ENCODE data around the gene RAB3GAP1.

The RAB3GAP1 gene

GRCh38 chr2:135168204-135168856 is 116.2 kb downstream of the RAB3GAP1 start:
- Histone ChIP-seq H3K9me3 (ENCODE audit: insufficient read depth, low read depth, low read length) (no peaks in the 10 kb centered on the region), H3K27me3 (ENCODE audit: insufficient read depth, low read length) (no peaks in the 10 kb centered on the region), H3K9ac (ENCODE audit: low read depth, low read length) (no peak overlapping the region), H3K27ac (ENCODE audit: low read depth, low read length) (no peak overlapping the region), H3K4me1 (ENCODE audit: insufficient read depth, low read length) (no peaks in the 10 kb centered on the region), H3K4me3 (ENCODE audit: low read length) (no peak overlapping the region), H3K36me3 (ENCODE audit: insufficient read depth, low read length) (peaks cover 71% of the 10 kb centered on the region)
- 82% methylated on average over 11 of the region's 11 CpGs for WGBS

DNA sequence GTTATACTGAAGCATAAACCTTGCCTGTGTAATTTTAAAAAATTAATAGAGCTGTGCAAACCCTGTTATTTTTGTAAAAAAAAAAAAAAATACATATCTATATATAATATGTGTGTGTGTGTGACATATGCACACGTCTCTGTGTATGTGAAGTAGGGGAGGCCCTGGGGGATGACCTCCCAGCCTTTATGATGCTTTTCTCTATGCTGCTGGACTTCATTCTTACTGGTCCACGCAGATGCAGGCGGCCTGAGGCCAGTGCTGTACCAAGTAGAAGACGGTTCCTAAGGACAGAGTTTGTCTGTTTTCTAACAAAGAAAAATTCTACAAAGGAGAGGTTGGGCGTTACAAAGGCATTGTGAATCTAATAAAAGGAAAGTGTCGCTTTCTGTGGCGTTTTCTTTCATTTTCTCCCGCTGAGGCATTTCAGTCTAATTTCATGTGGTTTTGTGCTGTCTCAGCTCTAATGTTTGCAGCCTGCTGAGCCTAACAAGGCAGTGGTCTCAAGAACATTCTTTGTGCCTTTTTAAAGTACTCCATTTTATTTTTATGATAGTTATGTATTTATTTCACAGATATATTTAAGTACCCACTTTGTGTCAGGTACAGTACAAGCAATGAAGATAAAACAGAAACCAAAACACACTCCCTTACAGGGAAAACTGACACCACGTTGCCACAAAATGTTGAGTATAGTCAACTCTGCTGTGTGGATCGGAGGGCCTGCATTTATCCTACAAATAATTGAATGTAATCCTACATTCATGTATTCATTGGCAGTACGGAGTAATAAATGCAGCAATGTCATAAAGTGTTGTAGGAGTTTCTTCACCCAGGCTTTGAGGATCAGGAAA is 118.0 kb downstream of the RAB3GAP1 start:
- peaks cover 55% of the 10 kb centered on the region for H3K36me3 ChIP-seq (ENCODE audit: insufficient read depth, low read length)
- H3K9ac ChIP-seq (ENCODE audit: low read depth, low read length): no peak overlapping the region
- H3K27me3 ChIP-seq (ENCODE audit: insufficient read depth, low read length): no peaks in the 10 kb centered on the region
- 96% methylated on average over 11 of the region's 11 CpGs for WGBS
- H3K4me3 ChIP-seq (ENCODE audit: low read length): no peak overlapping the region
- H3K4me1 ChIP-seq (ENCODE audit: insufficient read depth, low read length): no peaks in the 10 kb centered on the region
- no peaks in the 10 kb centered on the region for H3K9me3 ChIP-seq (ENCODE audit: insufficient read depth, low read depth, low read length)
- H3K27ac ChIP-seq (ENCODE audit: low read depth, low read length): no peak overlapping the region

GRCh38 chr2:135174049-135174809 is 122.1 kb downstream of the RAB3GAP1 start:
- Histone ChIP-seq H3K27me3 (ENCODE audit: insufficient read depth, low read length) (no peaks in the 10 kb centered on the region), H3K36me3 (ENCODE audit: insufficient read depth, low read length) (peaks cover 36% of the 10 kb centered on the region), H3K9me3 (ENCODE audit: insufficient read depth, low read depth, low read length) (peaks cover 14% of the 10 kb centered on the region; the same call in 1 of the 2 replicates), H3K4me1 (ENCODE audit: insufficient read depth, low read length) (no peaks in the 10 kb centered on the region), H3K4me3 (ENCODE audit: low read length) (no peak overlapping the region), H3K27ac (ENCODE audit: low read depth, low read length) (no peak overlapping the region), H3K9ac (ENCODE audit: low read depth, low read length) (no peak overlapping the region)
- 93% methylated on average over 9 of the region's 9 CpGs for WGBS

DNA sequence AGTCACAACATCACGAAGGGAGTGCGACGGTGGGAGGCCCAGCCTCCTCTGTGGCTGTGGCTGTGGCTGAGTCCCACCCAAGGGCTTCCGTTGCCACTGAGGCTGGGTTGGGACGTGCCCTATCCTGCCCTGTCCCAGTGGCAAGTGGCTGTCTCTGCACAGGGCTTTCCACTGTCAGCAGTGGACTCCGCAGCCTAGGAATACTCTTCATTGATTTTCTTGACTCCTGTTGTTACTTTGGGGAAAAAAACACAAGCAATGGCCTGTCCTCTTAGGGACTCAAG is 122.7 kb downstream of the RAB3GAP1 start:
- peaks cover 14% of the 10 kb centered on the region; the same call in 1 of the 2 replicates for H3K9me3 ChIP-seq (ENCODE audit: insufficient read depth, low read depth, low read length)
- peaks cover 31% of the 10 kb centered on the region for H3K36me3 ChIP-seq (ENCODE audit: insufficient read depth, low read length)
- no peak overlapping the region for H3K4me3 ChIP-seq (ENCODE audit: low read length)
- no peaks in the 10 kb centered on the region for H3K4me1 ChIP-seq (ENCODE audit: insufficient read depth, low read length)
- no peak overlapping the region for H3K9ac ChIP-seq (ENCODE audit: low read depth, low read length)
- no peaks in the 10 kb centered on the region for H3K27me3 ChIP-seq (ENCODE audit: insufficient read depth, low read length)
- 96% methylated on average over 6 of the region's 6 CpGs for WGBS
- no peak overlapping the region for H3K27ac ChIP-seq (ENCODE audit: low read depth, low read length)

DNA sequence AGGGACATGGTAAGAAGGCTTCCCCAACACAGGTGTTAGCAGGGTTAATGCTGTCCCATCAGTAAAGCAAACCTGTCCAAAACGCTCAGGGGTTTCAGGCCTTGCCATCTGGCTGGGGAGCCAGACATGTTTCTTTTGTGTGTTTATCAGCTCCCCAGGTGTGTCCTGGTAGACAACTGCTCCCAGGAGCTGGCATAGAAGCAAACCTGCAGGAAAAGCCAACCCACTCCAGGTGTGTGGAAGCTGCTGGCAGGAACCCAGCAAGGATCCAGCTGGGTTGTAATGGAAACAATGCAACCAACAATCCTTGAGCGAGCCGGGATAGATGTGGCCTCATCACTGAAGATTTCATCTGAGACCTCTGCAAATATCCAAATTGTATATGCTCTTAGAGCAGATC is 123.1 kb downstream of the RAB3GAP1 start:
- no peak overlapping the region for H3K27ac ChIP-seq (ENCODE audit: low read depth, low read length)
- H3K4me3 ChIP-seq (ENCODE audit: low read length): no peak overlapping the region
- WGBS: 92% methylated on average over 3 of the region's 3 CpGs
- H3K36me3 ChIP-seq (ENCODE audit: insufficient read depth, low read length): peaks cover 26% of the 10 kb centered on the region
- peaks cover 14% of the 10 kb centered on the region; the same call in 1 of the 2 replicates for H3K9me3 ChIP-seq (ENCODE audit: insufficient read depth, low read depth, low read length)
- no peak overlapping the region for H3K9ac ChIP-seq (ENCODE audit: low read depth, low read length)
- H3K27me3 ChIP-seq (ENCODE audit: insufficient read depth, low read length): no peaks in the 10 kb centered on the region
- no peaks in the 10 kb centered on the region for H3K4me1 ChIP-seq (ENCODE audit: insufficient read depth, low read length)

GRCh38 chr2:135179689-135180088 is 127.6 kb downstream of the RAB3GAP1 start:
- H3K27ac ChIP-seq (ENCODE audit: low read depth, low read length): no peak overlapping the region
- H3K4me3 ChIP-seq (ENCODE audit: low read length): no peak overlapping the region
- peaks cover 14% of the 10 kb centered on the region; the same call in 1 of the 2 replicates for H3K9me3 ChIP-seq (ENCODE audit: insufficient read depth, low read depth, low read length)
- WGBS: 100% methylated on average over 1 of the region's 1 CpG
- H3K36me3 ChIP-seq (ENCODE audit: insufficient read depth, low read length): peaks cover 17% of the 10 kb centered on the region
- H3K9ac ChIP-seq (ENCODE audit: low read depth, low read length): no peak overlapping the region
- no peaks in the 10 kb centered on the region for H3K27me3 ChIP-seq (ENCODE audit: insufficient read depth, low read length)
- peaks cover 3% of the 10 kb centered on the region; the same call in 1 of the 2 replicates for H3K4me1 ChIP-seq (ENCODE audit: insufficient read depth, low read length)

DNA sequence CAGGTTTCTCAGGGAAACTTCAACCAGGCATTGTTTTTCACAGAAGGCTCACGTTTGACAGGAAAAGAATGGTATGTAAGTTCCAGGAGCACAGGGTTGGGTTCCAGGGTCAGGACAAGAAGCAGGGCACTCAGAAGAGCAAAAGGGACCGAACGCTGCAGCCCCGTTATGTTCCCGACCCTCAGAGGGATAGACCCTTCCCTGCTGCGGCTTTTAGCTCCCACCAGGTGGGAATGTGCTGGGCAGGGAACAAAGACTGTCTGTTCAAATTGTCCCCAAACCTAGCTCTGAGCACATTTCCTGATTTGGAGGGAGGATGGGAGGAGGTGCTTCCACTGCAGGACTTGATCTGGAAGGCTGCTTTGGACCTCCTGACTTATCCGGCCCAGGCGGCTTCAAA is 130.1 kb downstream of the RAB3GAP1 start:
- Histone ChIP-seq H3K4me1 (ENCODE audit: insufficient read depth, low read length) (peaks cover 3% of the 10 kb centered on the region; the same call in 1 of the 2 replicates), H3K27ac (ENCODE audit: low read depth, low read length) (no peak overlapping the region), H3K4me3 (ENCODE audit: low read length) (no peak overlapping the region), H3K9me3 (ENCODE audit: insufficient read depth, low read depth, low read length) (peaks cover 4% of the 10 kb centered on the region; the same call in 1 of the 2 replicates), H3K9ac (ENCODE audit: low read depth, low read length) (no peak overlapping the region), H3K27me3 (ENCODE audit: insufficient read depth, low read length) (no peaks in the 10 kb centered on the region), H3K36me3 (ENCODE audit: insufficient read depth, low read length) (no peaks in the 10 kb centered on the region)
- WGBS: 65% methylated on average over 8 of the region's 8 CpGs

DNA sequence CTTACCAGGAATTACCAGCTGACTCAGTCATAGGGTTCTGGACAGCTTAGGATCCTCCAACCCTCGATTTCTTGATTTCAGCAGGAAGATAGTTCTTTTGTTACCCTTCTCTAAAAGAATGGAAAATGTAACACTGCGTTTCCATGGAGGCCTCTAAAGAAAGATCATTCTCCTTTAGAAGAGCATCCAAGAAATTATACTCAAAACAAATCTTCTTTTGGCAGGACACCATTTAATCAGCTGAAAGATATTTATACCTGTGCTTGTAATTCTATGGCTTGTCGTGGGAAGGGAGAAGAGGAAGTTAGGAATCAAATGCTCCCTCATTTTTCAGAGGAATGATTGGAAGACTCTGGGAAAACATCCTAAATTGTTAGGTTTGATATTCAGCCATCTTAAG is 130.5 kb downstream of the RAB3GAP1 start:
- Histone ChIP-seq H3K9me3 (ENCODE audit: insufficient read depth, low read depth, low read length) (no peaks in the 10 kb centered on the region), H3K27ac (ENCODE audit: low read depth, low read length) (no peak overlapping the region), H3K36me3 (ENCODE audit: insufficient read depth, low read length) (no peaks in the 10 kb centered on the region), H3K27me3 (ENCODE audit: insufficient read depth, low read length) (no peaks in the 10 kb centered on the region), H3K4me1 (ENCODE audit: insufficient read depth, low read length) (peaks cover 3% of the 10 kb centered on the region; the same call in 1 of the 2 replicates), H3K4me3 (ENCODE audit: low read length) (no peak overlapping the region), H3K9ac (ENCODE audit: low read depth, low read length) (no peak overlapping the region)
- WGBS: 98% methylated on average over 3 of the region's 3 CpGs

DNA sequence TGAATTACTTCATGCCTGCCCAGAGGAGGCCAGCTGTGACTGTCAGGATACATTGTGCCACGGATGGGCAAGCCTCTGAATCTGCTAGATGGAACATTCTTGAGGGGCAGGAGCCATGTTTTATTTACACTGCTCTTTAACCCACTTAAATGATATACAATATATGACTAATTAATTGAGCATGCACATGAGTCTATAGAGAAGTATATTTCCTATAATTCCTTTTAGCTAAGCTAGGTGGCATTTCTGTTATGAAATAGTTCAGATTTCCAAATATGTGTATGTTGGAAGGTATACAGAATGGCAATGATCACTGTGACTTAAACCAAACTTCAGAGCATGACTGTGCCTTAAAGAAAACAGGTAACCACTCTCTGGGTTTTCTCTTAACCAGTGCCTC is 131.7 kb downstream of the RAB3GAP1 start:
- no peak overlapping the region for H3K4me3 ChIP-seq (ENCODE audit: low read length)
- 100% methylated on average over 1 of the region's 1 CpG for WGBS
- no peaks in the 10 kb centered on the region for H3K27me3 ChIP-seq (ENCODE audit: insufficient read depth, low read length)
- H3K4me1 ChIP-seq (ENCODE audit: insufficient read depth, low read length): peaks cover 3% of the 10 kb centered on the region; the same call in 1 of the 2 replicates
- H3K9me3 ChIP-seq (ENCODE audit: insufficient read depth, low read depth, low read length): no peaks in the 10 kb centered on the region
- no peak overlapping the region for H3K27ac ChIP-seq (ENCODE audit: low read depth, low read length)
- H3K36me3 ChIP-seq (ENCODE audit: insufficient read depth, low read length): no peaks in the 10 kb centered on the region
- H3K9ac ChIP-seq (ENCODE audit: low read depth, low read length): no peak overlapping the region

DNA sequence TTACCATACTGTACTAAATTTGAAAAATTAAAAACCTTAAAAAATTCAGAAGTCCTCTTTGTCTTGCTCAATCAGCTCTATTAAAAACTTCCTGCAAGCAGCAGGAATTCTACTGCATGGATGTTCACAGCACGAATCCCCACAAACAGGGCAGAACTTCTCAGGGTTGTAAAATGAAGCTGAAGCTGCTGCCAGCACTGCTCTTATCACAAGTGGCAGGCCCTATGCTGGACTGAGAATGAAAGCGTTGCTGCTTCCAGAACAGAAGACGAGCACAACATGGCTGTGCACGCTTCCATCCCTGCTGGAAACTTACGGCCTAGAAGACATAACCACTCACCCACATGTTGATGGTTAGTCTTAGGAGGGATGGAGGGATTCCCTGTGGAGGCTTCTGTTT is 134.0 kb downstream of the RAB3GAP1 start:
- WGBS: 88% methylated on average over 5 of the region's 5 CpGs
- no peak overlapping the region for H3K4me3 ChIP-seq (ENCODE audit: low read length)
- no peaks in the 10 kb centered on the region for H3K36me3 ChIP-seq (ENCODE audit: insufficient read depth, low read length)
- no peak overlapping the region for H3K9ac ChIP-seq (ENCODE audit: low read depth, low read length)
- peaks cover 3% of the 10 kb centered on the region; the same call in 1 of the 2 replicates for H3K4me1 ChIP-seq (ENCODE audit: insufficient read depth, low read length)
- peaks cover under 1% of the 10 kb centered on the region; the same call in 1 of the 2 replicates for H3K9me3 ChIP-seq (ENCODE audit: insufficient read depth, low read depth, low read length)
- H3K27ac ChIP-seq (ENCODE audit: low read depth, low read length): no peak overlapping the region
- H3K27me3 ChIP-seq (ENCODE audit: insufficient read depth, low read length): no peaks in the 10 kb centered on the region

- Histone ChIP-seq H3K36me3 (ENCODE audit: insufficient read depth, low read length) (no peaks in the 10 kb centered on the region), H3K27me3 (ENCODE audit: insufficient read depth, low read length) (no peaks in the 10 kb centered on the region), H3K9ac (ENCODE audit: low read depth, low read length) (no peak overlapping the region), H3K4me1 (ENCODE audit: insufficient read depth, low read length) (no peaks in the 10 kb centered on the region), H3K9me3 (ENCODE audit: insufficient read depth, low read depth, low read length) (peaks cover 8% of the 10 kb centered on the region; the same call in 1 of the 2 replicates), H3K4me3 (ENCODE audit: low read length) (no peak overlapping the region), H3K27ac (ENCODE audit: low read depth, low read length) (no peak overlapping the region)
- WGBS: 93% methylated on average over 3 of the region's 3 CpGs
These were observed 135.2 kb downstream of the RAB3GAP1 start for GRCh38 chr2:135187270-135187669.

Measured in HUES64 (cell line).